Stimulated activated CD4-positive, alpha-beta T cell treated with anti-CD3 and anti-CD28 coated beads, Interleukin-1b, Interleukin-23, amount 100 ng/mL, for 48 hours (primary cell): ENCODE results near the gene DNAH6.
A peak's percentile ranks its signal among the peaks of the same experiment; 100 is the strongest.
"Not testable (repeated sequence)": the region's sequence is repeated elsewhere in the genome, so short reads cannot be mapped to it uniquely, and the experiment has no call there.

Source experiments
- DNase-seq: peaks from one replicate; pipeline ENCODE4 v3.0.0-alpha.2; 2020

DNAH6 gene

DNA sequence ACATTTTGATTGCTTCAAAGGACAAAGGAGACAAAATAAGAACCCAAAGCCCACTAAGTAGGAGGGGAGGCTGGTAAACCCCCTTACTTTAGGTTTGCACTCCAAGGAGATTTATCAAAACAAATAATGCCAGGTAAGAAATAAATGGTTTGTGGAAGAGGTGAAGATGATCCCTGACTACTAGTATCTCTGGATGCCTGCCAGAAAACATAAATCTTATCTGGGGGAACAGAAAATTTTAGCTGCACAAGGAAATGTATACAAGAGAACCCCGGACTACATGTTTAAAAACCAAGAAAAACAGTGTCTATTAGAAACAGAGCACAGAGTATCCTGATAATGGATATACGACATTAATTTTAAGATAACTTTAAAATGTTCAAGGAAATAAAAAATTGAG is 250.5 kb downstream of the DNAH6 start:
- DNase-seq = no peak

DNA sequence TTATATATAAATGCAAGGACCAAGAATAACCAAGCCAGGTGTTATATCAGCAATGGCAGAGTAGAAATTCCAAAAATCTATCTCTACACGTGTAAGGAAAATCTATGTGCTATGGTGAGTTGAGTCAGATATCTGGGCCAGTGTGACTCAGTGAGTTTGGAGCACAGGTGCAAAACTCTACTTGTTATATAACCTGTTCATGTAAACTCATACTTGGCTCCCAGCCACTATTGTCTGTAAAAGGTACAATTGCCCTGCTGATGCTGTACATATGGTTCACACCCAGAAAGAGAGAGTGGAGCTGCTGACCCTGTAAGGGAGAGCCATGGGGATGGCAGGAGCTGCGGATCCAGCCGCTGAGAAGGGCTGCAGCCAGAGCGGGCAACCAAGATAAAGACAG is 252.5 kb downstream of the DNAH6 start:
- DNase-seq = no peak

- no peak for DNase-seq
These were observed 254.0 kb downstream of the DNAH6 start for GRCh38 chr2:84770280-84770679.

- DNase-seq = no peak
These were observed 255.0 kb downstream of the DNAH6 start for GRCh38 chr2:84771251-84771650.

- DNase-seq = not testable (repeated sequence)
These were observed 257.3 kb downstream of the DNAH6 start for GRCh38 chr2:84773562-84773961.

GRCh38 chr2:84776011-84776410 is 259.7 kb downstream of the DNAH6 start:
- DNase-seq = no peak

- no peak for DNase-seq
These were observed 262.8 kb downstream of the DNAH6 start for GRCh38 chr2:84778911-84779690.

DNA sequence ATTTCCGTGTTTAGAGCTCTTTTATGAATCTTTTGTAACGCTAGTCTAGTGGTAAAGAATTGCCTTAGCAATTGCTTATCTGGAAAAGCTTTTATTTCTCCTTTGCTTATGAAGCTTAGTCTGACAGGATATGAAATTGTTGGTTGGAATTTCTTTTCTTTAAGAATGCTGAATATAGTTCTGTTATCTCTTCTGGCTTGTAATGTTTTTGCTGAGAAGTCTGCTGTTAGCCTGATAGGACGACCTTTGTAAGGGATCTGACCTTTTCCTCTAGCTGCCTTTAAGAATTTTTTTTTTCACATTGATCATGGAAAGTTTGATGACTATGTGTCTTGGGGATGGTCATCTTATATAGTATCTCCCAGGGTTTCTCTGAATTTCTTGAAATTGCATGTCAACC is 263.5 kb downstream of the DNAH6 start:
- DNase-seq = no peak

- peak; percentile 62 for DNase-seq
These were observed 265.8 kb downstream of the DNAH6 start for GRCh38 chr2:84781942-84782716.

GRCh38 chr2:84782717-84783442 is 266.6 kb downstream of the DNAH6 start:
- DNase-seq = peak; percentile 15

GRCh38 chr2:84785950-84786349 is 269.7 kb downstream of the DNAH6 start:
- no peak for DNase-seq

DNA sequence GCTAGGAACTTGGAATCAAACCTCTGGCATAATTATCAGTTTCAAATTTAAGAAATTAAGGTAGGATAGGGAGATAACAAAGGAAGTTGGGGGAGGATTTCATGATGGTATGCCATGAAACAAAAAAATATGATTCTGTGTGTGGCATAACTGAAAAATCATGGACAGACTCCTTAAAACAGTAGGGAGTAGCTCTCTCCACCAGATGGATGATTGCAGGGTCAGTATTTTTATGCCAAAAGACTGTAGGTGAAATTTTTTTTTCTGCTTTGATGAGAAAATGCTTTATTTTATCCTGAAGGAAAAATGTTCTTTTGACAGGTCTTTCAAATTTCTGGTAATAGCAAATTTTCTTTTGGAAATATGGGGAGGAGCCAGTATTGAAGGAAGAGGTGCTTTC is 270.3 kb downstream of the DNAH6 start:
- no peak for DNase-seq

DNA sequence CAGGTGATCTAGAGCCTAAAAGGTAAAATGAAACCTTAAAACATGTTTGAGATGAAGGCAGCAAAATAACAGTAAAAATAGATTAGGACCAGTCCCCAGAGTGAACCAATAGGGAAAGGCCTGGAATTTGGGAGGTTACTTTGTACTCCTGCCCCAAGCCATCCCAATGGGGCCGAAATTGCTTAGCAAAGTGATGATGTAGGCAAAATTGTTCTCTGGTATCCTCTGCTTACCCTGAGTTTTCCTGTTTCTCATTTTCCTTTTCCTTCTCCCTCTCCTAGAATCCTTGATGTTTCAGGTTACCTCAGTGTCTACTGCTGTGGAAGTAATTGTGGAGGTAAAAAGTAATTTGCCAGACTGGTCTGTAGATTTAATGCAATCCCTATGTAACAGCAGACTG is 271.7 kb downstream of the DNAH6 start:
- no peak for DNase-seq

DNA sequence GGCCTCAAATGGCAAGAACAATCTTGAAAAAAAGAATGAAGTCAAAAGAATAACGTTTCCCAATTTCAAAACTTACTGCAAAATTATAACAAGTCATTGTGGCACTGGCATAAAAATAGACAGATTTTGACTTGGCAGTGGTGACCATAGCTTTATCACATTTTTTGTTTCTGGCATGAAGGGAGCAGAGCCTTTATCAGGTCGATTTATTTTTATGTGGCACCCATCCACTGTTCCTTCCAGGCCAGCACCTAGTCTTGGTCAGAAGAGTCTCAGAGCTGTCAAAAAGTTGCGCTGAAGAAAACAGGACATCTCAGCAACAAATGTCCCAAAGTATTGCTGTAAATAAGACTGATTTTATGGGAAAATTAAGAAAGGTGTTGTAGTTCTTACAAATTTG is 272.2 kb downstream of the DNAH6 start:
- DNase-seq = no peak

- DNase-seq = no peak
These were observed 276.7 kb downstream of the DNAH6 start for GRCh38 chr2:84792856-84793522.

- no peak for DNase-seq
These were observed 277.3 kb downstream of the DNAH6 start for GRCh38 chr2:84793641-84794040.

- no peak for DNase-seq
These were observed 280.5 kb downstream of the DNAH6 start for GRCh38 chr2:84796798-84797197.

GRCh38 chr2:84797271-84797670 is 281.0 kb downstream of the DNAH6 start:
- DNase-seq = no peak

DNA sequence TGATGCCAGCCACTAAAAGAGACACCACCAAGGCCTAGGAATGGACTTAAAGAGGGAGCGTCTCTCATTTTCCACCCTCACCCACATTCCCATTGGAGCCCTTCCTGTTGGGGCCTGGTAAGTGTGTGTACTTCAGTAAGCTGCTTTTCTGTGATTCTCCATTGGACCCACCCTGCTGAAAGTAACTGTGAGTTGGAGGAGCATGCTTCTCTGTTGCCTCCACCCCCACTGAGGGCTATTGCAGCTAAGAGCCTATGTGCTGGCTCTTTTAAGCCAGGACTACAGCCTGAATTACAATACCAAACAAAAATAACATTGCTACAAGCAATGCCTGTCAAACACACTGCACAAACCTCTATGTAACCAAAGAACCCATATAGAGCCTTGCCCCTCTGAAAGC is 283.5 kb downstream of the DNAH6 start:
- no peak for DNase-seq

GRCh38 chr2:84800194-84800805 is 284.0 kb downstream of the DNAH6 start:
- DNase-seq = no peak

DNA sequence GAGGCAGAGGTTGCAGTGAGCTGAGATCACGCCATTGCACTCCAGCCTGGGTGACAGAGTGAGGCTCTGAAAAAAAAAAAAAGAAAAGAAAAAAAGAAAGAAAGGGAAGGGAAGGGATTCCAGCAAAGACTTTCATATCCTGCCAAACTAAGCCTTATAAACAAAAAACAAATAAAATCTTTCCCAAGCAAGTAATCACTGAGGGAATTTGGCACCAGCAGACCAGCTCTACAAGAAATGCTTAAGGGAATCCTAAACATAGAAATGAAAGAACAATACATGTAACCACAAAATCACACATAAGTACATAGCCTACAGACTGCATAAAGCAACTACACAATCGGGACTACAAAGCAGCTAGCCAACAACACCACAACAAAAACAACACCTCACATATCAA is 285.5 kb downstream of the DNAH6 start:
- no peak for DNase-seq

- DNase-seq = no peak
These were observed 289.1 kb downstream of the DNAH6 start for GRCh38 chr2:84805250-84805958.
